OCI-LY7 (cell line): ENCODE data around the gene FNDC1. TPM values are rescaled to one million over a fixed set of nuclear protein-coding genes. Genes with fewer than 3 reads are reported as not detected.

Experiments used
- BruUV-seq: library from RNA; stranded (reverse); fragments of 400-500 nt; replicated peaks from 2 replicates; lab custom pipeline; 2021; lab: Mats Ljungman, UMichigan
- CTCF ChIA-PET: fragments of 300-600 bp; sonication (Branson Sonifier 250); formaldehyde crosslinking; loops from one replicate; lab custom pipeline; 2022; ENCODE audit warnings: antibody characterized with exemption; ENCODE audit not compliant: unreplicated experiment; lab: Charles Lee
- POLR2A ChIA-PET: fragments of 300-600 bp; sonication (Branson Sonifier 250); formaldehyde crosslinking; loops from one replicate; lab custom pipeline; 2022; ENCODE audit warnings: antibody characterized with exemption; lab: Charles Lee
- DNase-seq: peaks from one replicate; pipeline ENCODE4 v3.0.0-alpha.2; 2015; ENCODE audit warnings: low spot score
- H2AFZ ChIP-seq: fragments of 200-600 bp; sonication (generic), shearing (Covaris generic); 2 replicates; pipeline ENCODE4 v1.6.1; 2014; ENCODE audit warnings: mild to moderate bottlenecking, antibody characterized with exemption, low read length, moderate library complexity
- H3K27ac ChIP-seq: fragments of 200-600 bp; sonication (generic); 2 replicates; pipeline ENCODE4 v1.5.1; 2014; ENCODE audit warnings: mixed run types, low read depth, mild to moderate bottlenecking, moderate library complexity, low read length, inconsistent platforms; ENCODE audit not compliant: poor library complexity, severe bottlenecking
- H3K36me3 ChIP-seq: fragments of 200-600 bp; sonication (generic); 2 replicates; pipeline ENCODE4 v1.6.1; 2014; ENCODE audit warnings: mild to moderate bottlenecking, antibody characterized with exemption, low read length, moderate library complexity, mixed read lengths; ENCODE audit not compliant: insufficient read depth
- H3K4me1 ChIP-seq: fragments of 200-600 bp; sonication (generic); 2 replicates; pipeline ENCODE4 v1.5.1; 2014; ENCODE audit warnings: mild to moderate bottlenecking, low read length; ENCODE audit not compliant: insufficient read depth, poor library complexity, severe bottlenecking
- H3K4me2 ChIP-seq: fragments of 200-600 bp; sonication (generic); 2 replicates; pipeline ENCODE4 v1.6.1; 2014; ENCODE audit warnings: mild to moderate bottlenecking, low read length
- H3K4me3 ChIP-seq: fragments of 200-600 bp; sonication (generic); 2 replicates; pipeline ENCODE4 v1.5.1; 2014; ENCODE audit warnings: mild to moderate bottlenecking, low read depth, low read length; ENCODE audit not compliant: poor library complexity, severe bottlenecking
- H3K79me2 ChIP-seq: fragments of 200-600 bp; sonication (generic); 2 replicates; pipeline ENCODE4 v1.6.1; 2016; ENCODE audit warnings: low read depth, mild to moderate bottlenecking, low read length, moderate library complexity, mixed read lengths; ENCODE audit not compliant: insufficient read depth
- H3K9me2 ChIP-seq: fragments of 200-600 bp; sonication (generic); 2 replicates; pipeline ENCODE4 v1.6.1; 2016; ENCODE audit warnings: mild to moderate bottlenecking, low read length, mixed read lengths; ENCODE audit not compliant: insufficient read depth
- H3K9me3 ChIP-seq: fragments of 200-600 bp; sonication (generic); 2 replicates; pipeline ENCODE4 v1.6.1; 2014; ENCODE audit warnings: mild to moderate bottlenecking, mixed run types, low read length, mixed read lengths
- H4K20me1 ChIP-seq: fragments of 200-600 bp; sonication (generic); 2 replicates; pipeline ENCODE4 v1.6.1; 2014; ENCODE audit warnings: mild to moderate bottlenecking, antibody characterized with exemption, low read length, moderate library complexity, mixed read lengths; ENCODE audit not compliant: insufficient read depth
- EZH2phosphoT487 ChIP-seq: fragments of 200-600 bp; sonication (generic); IDR thresholded peaks from 2 replicates; pipeline ENCODE4 v1.6.1; 2018; ENCODE audit warnings: low read depth, borderline replicate concordance, mild to moderate bottlenecking, mixed run types, antibody characterized with exemption, low read length, moderate library complexity, mixed read lengths
- intact Hi-C: fragments of 100-400 bp; cut with micrococcal nuclease; formaldehyde crosslinking; loops from one replicate; pipeline ENCODE4 v1.10.0; 2022; ENCODE audit not compliant: unreplicated experiment
- total RNA-seq, 2 experiments: library from RNA; depleted of rRNA in 1 of 2; stranded (reverse); fragments of >200 nt in 1 of 2; shearing (Covaris generic) in 1 of 2; gene quantifications; 2 replicates each; pipeline ENCODE4 v1.2.3, GENCODE V29; 2014 to 2022
- TF ChIP-seq, protein P1 (sequence below): fragments of 200-600 bp; sonication (generic); conservative IDR thresholded peaks from 2 replicates; pipeline ENCODE4 v1.5.1; 2014; ENCODE audit warnings: mild to moderate bottlenecking, antibody characterized with exemption, low read length, moderate library complexity, mixed read lengths

FNDC1 gene
- total RNA-seq, 2 experiments from 2014 or later: 0.16 to 19.9 TPM

GRCh38 chr6:159190460-159190859 is 21.3 kb downstream of the FNDC1 start:
- H4K20me1 ChIP-seq: no peaks in the 10 kb centered on the region
- POLR2A ChIA-PET: interaction anchor here (2.1 kb wide), 1 partner anchor 11 kb away, joined by 8 read pairs; no protein-coding TSS in a partner anchor
- peaks cover 5% of the 10 kb centered on the region; the same call in 1 of the 2 replicates for H3K9me3 ChIP-seq
- no peak overlapping the region for H2AFZ ChIP-seq
- DNase-seq: no peak
- peaks cover 8% of the 10 kb centered on the region for H3K4me1 ChIP-seq
- CTCF ChIA-PET: no interaction called here
- no peak overlapping the region for H3K4me3 ChIP-seq
- H3K4me2 ChIP-seq: no peak overlapping the region
- no peak overlapping the region for H3K27ac ChIP-seq
- H3K9me2 ChIP-seq: no peaks in the 10 kb centered on the region
- no TSS peak for BruUV-seq
- H3K79me2 ChIP-seq: no peaks in the 10 kb centered on the region
- TF ChIP-seq, protein P1, sequence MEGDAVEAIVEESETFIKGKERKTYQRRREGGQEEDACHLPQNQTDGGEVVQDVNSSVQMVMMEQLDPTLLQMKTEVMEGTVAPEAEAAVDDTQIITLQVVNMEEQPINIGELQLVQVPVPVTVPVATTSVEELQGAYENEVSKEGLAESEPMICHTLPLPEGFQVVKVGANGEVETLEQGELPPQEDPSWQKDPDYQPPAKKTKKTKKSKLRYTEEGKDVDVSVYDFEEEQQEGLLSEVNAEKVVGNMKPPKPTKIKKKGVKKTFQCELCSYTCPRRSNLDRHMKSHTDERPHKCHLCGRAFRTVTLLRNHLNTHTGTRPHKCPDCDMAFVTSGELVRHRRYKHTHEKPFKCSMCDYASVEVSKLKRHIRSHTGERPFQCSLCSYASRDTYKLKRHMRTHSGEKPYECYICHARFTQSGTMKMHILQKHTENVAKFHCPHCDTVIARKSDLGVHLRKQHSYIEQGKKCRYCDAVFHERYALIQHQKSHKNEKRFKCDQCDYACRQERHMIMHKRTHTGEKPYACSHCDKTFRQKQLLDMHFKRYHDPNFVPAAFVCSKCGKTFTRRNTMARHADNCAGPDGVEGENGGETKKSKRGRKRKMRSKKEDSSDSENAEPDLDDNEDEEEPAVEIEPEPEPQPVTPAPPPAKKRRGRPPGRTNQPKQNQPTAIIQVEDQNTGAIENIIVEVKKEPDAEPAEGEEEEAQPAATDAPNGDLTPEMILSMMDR: no peak
- TF ChIP-seq EZH2phosphoT487: no peak
- no peaks in the 10 kb centered on the region for H3K36me3 ChIP-seq
- intact Hi-C loops: no loop called here

DNA sequence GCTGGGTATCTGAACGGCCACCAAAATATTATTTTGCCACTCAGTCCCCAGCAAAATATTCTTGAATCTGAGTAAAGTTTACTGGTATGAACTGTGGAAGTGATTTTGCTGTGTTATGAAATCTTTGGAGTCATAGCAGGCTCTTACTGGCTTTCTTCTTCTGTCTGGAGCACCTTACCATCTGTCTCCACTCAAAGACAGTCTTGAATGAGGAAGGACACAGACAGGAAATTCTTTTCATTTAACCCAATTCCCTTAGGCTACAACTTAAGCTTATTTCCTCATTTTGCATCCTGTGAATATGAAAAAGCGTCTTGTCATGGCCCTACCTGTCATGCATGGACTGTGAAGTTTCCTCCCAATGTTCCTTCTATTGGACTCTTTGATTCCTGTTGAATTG is 24.7 kb downstream of the FNDC1 start:
- H3K9me3 ChIP-seq: no peaks in the 10 kb centered on the region
- no peaks in the 10 kb centered on the region for H4K20me1 ChIP-seq
- no peak for TF ChIP-seq EZH2phosphoT487
- TF ChIP-seq, protein P1: no peak
- no peaks in the 10 kb centered on the region for H3K9me2 ChIP-seq
- DNase-seq: peak; percentile 22
- intact Hi-C loops: no loop called here
- no peak overlapping the region for H3K27ac ChIP-seq
- POLR2A ChIA-PET: interaction anchor here (0.7 to 1.2 kb wide), 3 partner anchors 11 to 18 kb away, joined by 3 read pairs; no protein-coding TSS in a partner anchor
- H3K36me3 ChIP-seq: no peaks in the 10 kb centered on the region
- no peaks in the 10 kb centered on the region for H3K79me2 ChIP-seq
- no TSS peak for BruUV-seq
- no peak overlapping the region for H3K4me3 ChIP-seq
- no peak overlapping the region for H3K4me2 ChIP-seq
- CTCF ChIA-PET: interaction anchor here (0.9 kb wide), 1 partner anchor 23 kb away, joined by 4 read pairs; no protein-coding TSS in a partner anchor
- peaks cover 8% of the 10 kb centered on the region for H3K4me1 ChIP-seq
- no peak overlapping the region for H2AFZ ChIP-seq

GRCh38 chr6:159194421-159194820 is 25.2 kb downstream of the FNDC1 start:
- Histone ChIP-seq H3K4me3 (no peak overlapping the region), H3K36me3 (no peaks in the 10 kb centered on the region), H3K9me2 (no peaks in the 10 kb centered on the region), H4K20me1 (no peaks in the 10 kb centered on the region), H2AFZ (no peak overlapping the region), H3K9me3 (no peaks in the 10 kb centered on the region), H3K79me2 (no peaks in the 10 kb centered on the region), H3K4me2 (no peak overlapping the region), H3K4me1 (peaks cover 8% of the 10 kb centered on the region), H3K27ac (no peak overlapping the region)
- no peak for DNase-seq
- TF ChIP-seq EZH2phosphoT487: no peak
- TF ChIP-seq, protein P1: no peak
- POLR2A ChIA-PET: interaction anchor here (0.7 to 1.2 kb wide), 2 partner anchors 11 to 18 kb away, joined by 3 read pairs; no protein-coding TSS in a partner anchor
- CTCF ChIA-PET: interaction anchor here (0.9 kb wide), 1 partner anchor 23 kb away, joined by 4 read pairs; no protein-coding TSS in a partner anchor
- no TSS peak for BruUV-seq
- intact Hi-C loops: no loop called here
